PC-9 (cell line): ENCODE data around the gene PDE6B.

Source experiments
- CTCF ChIP-seq: fragments of 200-600 bp; sonication (generic); conservative IDR thresholded peaks from 2 replicates; pipeline ENCODE4 v1.6.1; 2017; ENCODE audit warnings: mixed run types, antibody characterized with exemption, mild to moderate bottlenecking, moderate library complexity
- EZH2 ChIP-seq: fragments of 200-600 bp; sonication (generic); IDR thresholded peaks from 2 replicates; pipeline ENCODE4 v1.8.0; 2017; ENCODE audit warnings: antibody characterized with exemption, low read depth

GRCh38 chr4:705278-706082 lies 80.1 kb downstream of the PDE6B start, which contains the start of gene PCGF3:
- TF ChIP-seq CTCF (no peak), EZH2 (no peak)
